ENCODE measurements around the gene MYH16.
"Not testable (repeated sequence)": the region's sequence is repeated elsewhere in the genome, so short reads cannot be mapped to it uniquely, and the experiment has no call there.

The MYH16 gene

GRCh38 chr7:99289185-99289584 is 16.5 kb downstream of the MYH16 start:
- no peaks in the 10 kb centered on the region for H3K4me1 ChIP-seq (ENCODE audit: control extremely low read depth in 1 of 4, control insufficient read depth in 4 of 4, insufficient read depth in 4 of 4, low read length in 3 of 4)
- no peak for DNase-seq
- CTCF ChIA-PET: interaction anchor here (1.3 to 1.8 kb wide), 2 partner anchors 20 to 22 kb away, joined by 3 to 5 read pairs; no protein-coding TSS in a partner anchor
- WGBS (ENCODE audit: insufficient coverage): 100% methylated on average over 3 of the region's 9 CpGs
- H3K27me3 ChIP-seq (replicated peaks in 2 of 5; ENCODE audit: control insufficient read depth in 4 of 5, insufficient read depth in 5 of 5, low read length in 4 of 5): no peaks in the 10 kb centered on the region
- POLR2A ChIA-PET: interaction anchor here (0.8 kb wide), 1 partner anchor 857 kb away, joined by 3 read pairs; no protein-coding TSS in a partner anchor
- H3K4me3 ChIP-seq (ENCODE audit: control insufficient read depth in 1 of 7, extremely low read depth in 1 of 7, insufficient read depth in 4 of 7, low read depth in 2 of 7, low read length in 6 of 7): no peak overlapping the region
- H3K27ac ChIP-seq (ENCODE audit: insufficient read depth in 1 of 2, low read depth in 1 of 2, low read length in 2 of 2, poor library complexity in 1 of 2, severe bottlenecking in 2 of 2): no peak overlapping the region
- no peaks in the 10 kb centered on the region for H3K36me3 ChIP-seq (ENCODE audit: control insufficient read depth in 4 of 4, insufficient read depth in 4 of 4, low read length in 3 of 4)
- H3K9me3 ChIP-seq (ENCODE audit: control extremely low read depth in 1 of 5, control insufficient read depth in 4 of 5, insufficient read depth in 2 of 5, low read depth in 1 of 5, low read length in 4 of 5): no peaks in the 10 kb centered on the region

DNA sequence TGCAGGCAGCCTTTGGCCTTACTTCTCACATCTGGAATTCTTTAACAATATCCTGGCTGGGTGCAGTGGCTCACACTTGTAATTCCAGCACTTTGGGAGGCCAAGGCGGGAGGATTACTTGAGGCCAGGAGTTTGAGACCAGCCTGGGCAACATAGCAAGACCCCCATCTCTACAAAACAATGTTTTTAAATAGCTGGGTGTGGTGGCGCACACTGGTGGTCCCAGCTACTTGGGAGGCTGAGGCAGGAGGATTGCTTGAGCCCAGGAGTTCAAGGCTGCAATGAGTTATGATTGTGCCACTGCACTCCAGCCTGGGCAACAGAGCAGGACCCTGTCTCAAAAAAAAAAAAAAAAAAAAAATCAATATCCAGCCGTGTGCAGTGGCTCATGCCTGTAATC is 17.5 kb downstream of the MYH16 start:
- POLR2A ChIA-PET; H3K36me3 ChIP-seq (ENCODE audit: control insufficient read depth in 4 of 4, insufficient read depth in 4 of 4, low read length in 3 of 4): not testable (repeated sequence)
- CTCF ChIA-PET: interaction anchor here (1.3 to 1.8 kb wide), 3 partner anchors 10 to 21 kb away, joined by 3 to 5 read pairs (median 4); no protein-coding TSS in a partner anchor

GRCh38 chr7:99290980-99291607 is 18.5 kb downstream of the MYH16 start:
- ChIA-PET POLR2A (no interaction called here), CTCF (interaction anchor here (1.8 kb wide), 1 partner anchor 9 kb away, joined by 4 read pairs; no protein-coding TSS in a partner anchor)
- Histone ChIP-seq H3K4me1 (ENCODE audit: control extremely low read depth in 1 of 4, control insufficient read depth in 4 of 4, insufficient read depth in 4 of 4, low read length in 3 of 4) (no peaks in the 10 kb centered on the region), H3K27me3 (replicated peaks in 2 of 5; ENCODE audit: control insufficient read depth in 4 of 5, insufficient read depth in 5 of 5, low read length in 4 of 5) (no peaks in the 10 kb centered on the region), H3K36me3 (ENCODE audit: control insufficient read depth in 4 of 4, insufficient read depth in 4 of 4, low read length in 3 of 4) (no peaks in the 10 kb centered on the region), H3K4me3 (ENCODE audit: control insufficient read depth in 1 of 7, extremely low read depth in 1 of 7, insufficient read depth in 4 of 7, low read depth in 2 of 7, low read length in 6 of 7) (no peak overlapping the region), H3K9me3 (ENCODE audit: control extremely low read depth in 1 of 5, control insufficient read depth in 4 of 5, insufficient read depth in 2 of 5, low read depth in 1 of 5, low read length in 4 of 5) (no peaks in the 10 kb centered on the region), H3K27ac (ENCODE audit: insufficient read depth in 1 of 2, low read depth in 1 of 2, low read length in 2 of 2, poor library complexity in 1 of 2, severe bottlenecking in 2 of 2) (no peak overlapping the region)
- 100% methylated on average over 1 of the region's 10 CpGs for WGBS (ENCODE audit: insufficient coverage)
- no peak for DNase-seq

More for the DNA sequence above, 17.5 kb downstream of the MYH16 start:
- WGBS (ENCODE audit: insufficient coverage): no CpG with 5 or more reads among the region's 3 CpGs
- DNase-seq; H3K9me3 ChIP-seq (ENCODE audit: control extremely low read depth in 1 of 5, control insufficient read depth in 4 of 5, insufficient read depth in 2 of 5, low read depth in 1 of 5, low read length in 4 of 5); H3K27me3 ChIP-seq (replicated peaks in 2 of 5; ENCODE audit: control insufficient read depth in 4 of 5, insufficient read depth in 5 of 5, low read length in 4 of 5); H3K4me1 ChIP-seq (ENCODE audit: control extremely low read depth in 1 of 4, control insufficient read depth in 4 of 4, insufficient read depth in 4 of 4, low read length in 3 of 4); H3K27ac ChIP-seq (ENCODE audit: insufficient read depth in 1 of 2, low read depth in 1 of 2, low read length in 2 of 2, poor library complexity in 1 of 2, severe bottlenecking in 2 of 2); H3K4me3 ChIP-seq (ENCODE audit: control insufficient read depth in 1 of 7, extremely low read depth in 1 of 7, insufficient read depth in 4 of 7, low read depth in 2 of 7, low read length in 6 of 7): not testable (repeated sequence)

GRCh38 chr7:99292127-99292526 is 19.5 kb downstream of the MYH16 start:
- ChIA-PET POLR2A (no interaction called here), CTCF (interaction anchor here (0.6 to 1.3 kb wide), 2 partner anchors 16 to 464 kb away, joined by 3 to 4 read pairs; no protein-coding TSS in a partner anchor)
- H3K4me3 ChIP-seq (ENCODE audit: control insufficient read depth in 1 of 7, extremely low read depth in 1 of 7, insufficient read depth in 4 of 7, low read depth in 2 of 7, low read length in 6 of 7): no peak overlapping the region
- WGBS (ENCODE audit: insufficient coverage): 93% methylated on average over 8 of the region's 14 CpGs
- H3K4me1 ChIP-seq (ENCODE audit: control extremely low read depth in 1 of 4, control insufficient read depth in 4 of 4, insufficient read depth in 4 of 4, low read length in 3 of 4): no peaks in the 10 kb centered on the region
- H3K27me3 ChIP-seq (replicated peaks in 2 of 5; ENCODE audit: control insufficient read depth in 4 of 5, insufficient read depth in 5 of 5, low read length in 4 of 5): no peaks in the 10 kb centered on the region
- no peaks in the 10 kb centered on the region for H3K36me3 ChIP-seq (ENCODE audit: control insufficient read depth in 4 of 4, insufficient read depth in 4 of 4, low read length in 3 of 4)
- no peaks in the 10 kb centered on the region for H3K9me3 ChIP-seq (ENCODE audit: control extremely low read depth in 1 of 5, control insufficient read depth in 4 of 5, insufficient read depth in 2 of 5, low read depth in 1 of 5, low read length in 4 of 5)
- H3K27ac ChIP-seq (ENCODE audit: insufficient read depth in 1 of 2, low read depth in 1 of 2, low read length in 2 of 2, poor library complexity in 1 of 2, severe bottlenecking in 2 of 2): no peak overlapping the region
- no peak for DNase-seq

DNA sequence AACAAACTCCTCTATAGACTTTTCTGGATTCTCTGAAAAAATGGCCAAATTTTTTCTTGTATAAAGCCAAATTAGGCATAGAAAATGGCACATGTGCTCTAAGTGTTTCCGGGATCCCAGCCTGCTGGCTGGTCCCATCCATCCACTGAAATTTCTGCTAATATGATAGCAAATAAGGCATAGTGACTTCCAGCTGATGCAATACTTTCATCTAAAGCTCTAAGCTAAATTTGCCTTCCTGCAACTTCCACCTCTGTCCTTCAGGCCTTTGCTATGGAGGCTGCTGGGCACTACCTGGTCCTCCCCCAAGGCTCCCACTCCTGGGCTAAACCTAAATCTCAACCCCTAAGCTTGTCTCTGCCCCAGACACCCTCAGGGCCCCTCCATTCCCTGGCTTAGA is 20.5 kb downstream of the MYH16 start:
- CTCF ChIA-PET: interaction anchor here (1.3 kb wide), 1 partner anchor 15 kb away, joined by 4 read pairs; no protein-coding TSS in a partner anchor
- H3K9me3 ChIP-seq (ENCODE audit: control extremely low read depth in 1 of 5, control insufficient read depth in 4 of 5, insufficient read depth in 2 of 5, low read depth in 1 of 5, low read length in 4 of 5): no peaks in the 10 kb centered on the region
- no peak for DNase-seq
- POLR2A ChIA-PET: no interaction called here
- H3K27me3 ChIP-seq (replicated peaks in 2 of 5; ENCODE audit: control insufficient read depth in 4 of 5, insufficient read depth in 5 of 5, low read length in 4 of 5): no peaks in the 10 kb centered on the region
- H3K27ac ChIP-seq (ENCODE audit: insufficient read depth in 1 of 2, low read depth in 1 of 2, low read length in 2 of 2, poor library complexity in 1 of 2, severe bottlenecking in 2 of 2): no peak overlapping the region
- H3K36me3 ChIP-seq (ENCODE audit: control insufficient read depth in 4 of 4, insufficient read depth in 4 of 4, low read length in 3 of 4): no peaks in the 10 kb centered on the region
- WGBS (ENCODE audit: insufficient coverage): 100% methylated on average over 1 of the region's 1 CpG
- no peaks in the 10 kb centered on the region for H3K4me1 ChIP-seq (ENCODE audit: control extremely low read depth in 1 of 4, control insufficient read depth in 4 of 4, insufficient read depth in 4 of 4, low read length in 3 of 4)
- H3K4me3 ChIP-seq (ENCODE audit: control insufficient read depth in 1 of 7, extremely low read depth in 1 of 7, insufficient read depth in 4 of 7, low read depth in 2 of 7, low read length in 6 of 7): no peak overlapping the region

GRCh38 chr7:99293650-99294049 is 21.0 kb downstream of the MYH16 start:
- Histone ChIP-seq H3K4me3 (ENCODE audit: control insufficient read depth in 1 of 7, extremely low read depth in 1 of 7, insufficient read depth in 4 of 7, low read depth in 2 of 7, low read length in 6 of 7) (no peak overlapping the region), H3K36me3 (ENCODE audit: control insufficient read depth in 4 of 4, insufficient read depth in 4 of 4, low read length in 3 of 4) (no peaks in the 10 kb centered on the region), H3K27ac (ENCODE audit: insufficient read depth in 1 of 2, low read depth in 1 of 2, low read length in 2 of 2, poor library complexity in 1 of 2, severe bottlenecking in 2 of 2) (no peak overlapping the region), H3K4me1 (ENCODE audit: control extremely low read depth in 1 of 4, control insufficient read depth in 4 of 4, insufficient read depth in 4 of 4, low read length in 3 of 4) (no peaks in the 10 kb centered on the region), H3K9me3 (ENCODE audit: control extremely low read depth in 1 of 5, control insufficient read depth in 4 of 5, insufficient read depth in 2 of 5, low read depth in 1 of 5, low read length in 4 of 5) (no peaks in the 10 kb centered on the region), H3K27me3 (replicated peaks in 2 of 5; ENCODE audit: control insufficient read depth in 4 of 5, insufficient read depth in 5 of 5, low read length in 4 of 5) (no peaks in the 10 kb centered on the region)
- CTCF ChIA-PET: interaction anchor here (0.8 to 1.3 kb wide), 2 partner anchors 15 to 19 kb away, joined by 3 to 4 read pairs; no protein-coding TSS in a partner anchor
- no peak for DNase-seq
- POLR2A ChIA-PET: interaction anchor here (0.6 kb wide), 1 partner anchor 409 kb away, joined by 3 read pairs; no protein-coding TSS in a partner anchor
- WGBS (ENCODE audit: insufficient coverage): 91% methylated on average over 3 of the region's 4 CpGs

DNA sequence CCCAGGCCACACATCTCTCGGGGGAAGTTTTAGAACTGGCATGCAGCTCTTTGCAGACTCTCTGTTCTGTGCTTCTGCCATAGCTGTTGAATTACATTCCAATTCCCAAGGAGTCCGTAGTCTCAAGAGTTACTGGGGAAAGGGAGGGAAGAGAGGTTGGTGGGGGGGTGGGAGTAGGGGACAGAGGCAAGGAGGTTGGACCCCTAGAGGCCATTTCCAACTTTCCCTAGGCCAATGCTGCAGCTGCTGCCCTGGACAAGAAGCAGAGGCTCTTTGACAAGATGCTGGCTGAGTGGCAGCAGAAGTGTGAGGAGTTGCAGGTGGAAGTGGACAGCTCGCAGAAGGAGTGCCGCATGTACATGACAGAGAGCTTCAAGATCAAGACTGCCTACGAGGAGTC is 23.8 kb downstream of the MYH16 start:
- CTCF ChIA-PET: interaction anchor here (1.1 kb wide), 1 partner anchor 17 kb away, joined by 3 read pairs; no protein-coding TSS in a partner anchor
- POLR2A ChIA-PET: no interaction called here
- Histone ChIP-seq H3K27me3 (replicated peaks in 2 of 5; ENCODE audit: control insufficient read depth in 4 of 5, insufficient read depth in 5 of 5, low read length in 4 of 5) (no peaks in the 10 kb centered on the region), H3K4me1 (ENCODE audit: control extremely low read depth in 1 of 4, control insufficient read depth in 4 of 4, insufficient read depth in 4 of 4, low read length in 3 of 4) (no peaks in the 10 kb centered on the region), H3K36me3 (ENCODE audit: control insufficient read depth in 4 of 4, insufficient read depth in 4 of 4, low read length in 3 of 4) (no peaks in the 10 kb centered on the region), H3K4me3 (ENCODE audit: control insufficient read depth in 1 of 7, extremely low read depth in 1 of 7, insufficient read depth in 4 of 7, low read depth in 2 of 7, low read length in 6 of 7) (no peak overlapping the region), H3K27ac (ENCODE audit: insufficient read depth in 1 of 2, low read depth in 1 of 2, low read length in 2 of 2, poor library complexity in 1 of 2, severe bottlenecking in 2 of 2) (no peak overlapping the region), H3K9me3 (ENCODE audit: control extremely low read depth in 1 of 5, control insufficient read depth in 4 of 5, insufficient read depth in 2 of 5, low read depth in 1 of 5, low read length in 4 of 5) (no peaks in the 10 kb centered on the region)
- no peak for DNase-seq
- 100% methylated on average over 5 of the region's 5 CpGs for WGBS (ENCODE audit: insufficient coverage)

All from common myeloid progenitor, CD34-positive (primary cell).